Mesenteric fat pad (tissue), 1 donor: ENCODE data around the gene SRRM3. TPM values are rescaled to one million over a fixed set of nuclear protein-coding genes. Genes with fewer than 3 reads are reported as not detected.
"Not testable (repeated sequence)": the region's sequence is repeated elsewhere in the genome, so short reads cannot be mapped to it uniquely, and the experiment has no call there.

Experiments
- DNase-seq: peaks from one replicate; pipeline ENCODE4 v3.0.0-alpha.2; 2020; ENCODE audit warnings: low spot score
- total RNA-seq: library from RNA; stranded (reverse); fragmentation: NEBNext Ultra II Directional; extraction: Animal tissue kit (Norgen Biotek cat#: 25700); gene quantifications from one replicate; pipeline ENCODE4 v1.2.1, GENCODE V29; 2021
- donor health status: DM: yes; HTN: yes; CAD: no.

Gene SRRM3
- total RNA-seq, 1 donor from 2014 or later: 4.8 TPM

GRCh38 chr7:76225379-76225778 lies 23.7 kb downstream of the SRRM3 start:
- no peak for DNase-seq

- no peak for DNase-seq
Measured at GRCh38 chr7:76225951-76226350, 24.3 kb downstream of the SRRM3 start.

GRCh38 chr7:76226878-76227423 lies 25.3 kb downstream of the SRRM3 start:
- DNase-seq: not testable (repeated sequence)

GRCh38 chr7:76230214-76230613 lies 28.5 kb downstream of the SRRM3 start:
- DNase-seq: no peak

DNA sequence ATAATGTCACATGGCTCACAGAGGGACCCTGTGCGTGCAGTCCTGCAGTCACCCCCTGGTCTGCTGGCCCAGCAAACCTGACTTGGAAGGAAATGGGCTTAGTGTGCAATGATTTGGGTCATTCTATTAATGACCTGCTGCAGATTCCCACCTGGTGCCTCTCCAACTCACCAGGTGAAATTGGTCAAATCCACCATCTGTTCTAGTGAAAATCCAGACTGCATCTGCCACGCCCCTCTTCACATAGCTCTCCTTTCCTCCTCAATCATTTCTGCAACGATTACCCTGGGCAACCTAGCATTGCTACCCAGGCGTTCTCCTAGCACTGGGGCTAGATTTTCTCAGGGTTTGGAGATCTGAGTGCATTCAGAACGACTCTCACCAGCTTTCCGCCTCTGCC lies 29.4 kb downstream of the SRRM3 start:
- DNase-seq: no peak

GRCh38 chr7:76231583-76231982 lies 29.9 kb downstream of the SRRM3 start:
- no peak for DNase-seq

GRCh38 chr7:76232698-76233097 lies 31.0 kb downstream of the SRRM3 start:
- no peak for DNase-seq

DNA sequence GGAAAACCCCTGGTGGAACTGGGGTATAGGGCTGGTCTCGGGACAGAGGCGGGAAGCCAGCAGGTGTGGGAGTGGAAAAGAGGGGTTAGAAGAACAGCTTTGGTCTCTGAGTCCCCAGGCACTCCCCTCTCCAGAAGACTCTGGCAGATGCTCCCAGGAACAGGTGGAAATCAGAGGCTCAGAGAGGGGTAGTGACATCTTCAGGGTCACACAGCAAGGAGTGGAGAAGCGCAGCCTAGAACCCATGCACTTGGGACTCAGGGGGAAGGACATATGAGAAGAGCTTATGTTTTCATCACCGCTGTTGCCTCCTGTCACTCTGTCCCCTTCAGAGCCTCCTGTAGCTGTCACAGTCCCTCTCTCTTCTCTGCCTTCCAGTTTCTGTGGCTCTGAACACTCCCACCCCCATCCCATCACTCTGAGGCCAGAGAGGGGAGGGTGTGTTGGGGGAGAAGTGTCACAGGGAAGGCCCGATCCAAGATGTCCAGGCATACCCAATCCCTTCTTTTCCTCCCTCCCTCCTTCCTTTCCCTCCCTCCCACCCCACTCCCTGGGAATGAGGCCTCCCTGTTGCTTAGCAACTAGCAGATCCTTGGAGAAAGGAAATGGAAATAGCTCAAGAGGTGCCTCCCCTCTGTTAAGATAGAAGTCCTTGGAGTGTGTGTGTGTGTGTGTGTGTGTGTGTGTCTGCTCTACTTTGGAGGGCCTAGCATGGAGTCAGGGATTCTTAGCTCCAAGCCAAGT lies 32.0 kb downstream of the SRRM3 start:
- no peak for DNase-seq

DNA sequence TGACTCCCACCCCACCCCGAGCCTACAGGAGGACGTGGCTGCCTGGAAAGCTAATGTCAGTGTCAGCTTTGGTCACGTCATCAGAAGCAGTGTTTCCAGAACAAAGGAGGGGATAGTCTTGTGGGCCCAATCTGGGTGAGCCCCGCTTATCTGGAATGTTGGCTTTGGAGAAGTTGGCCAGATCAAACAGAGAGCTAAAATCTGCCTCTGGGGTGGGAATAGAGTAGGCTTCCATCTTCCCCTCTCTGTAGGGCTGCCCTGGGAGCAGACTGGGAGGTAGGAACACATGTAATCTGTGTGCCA lies 32.5 kb downstream of the SRRM3 start:
- DNase-seq: no peak

- no peak for DNase-seq
Measured at GRCh38 chr7:76234931-76235441, 33.3 kb downstream of the SRRM3 start.

- no peak for DNase-seq
Measured at GRCh38 chr7:76236224-76236623, 34.5 kb downstream of the SRRM3 start.

- DNase-seq: no peak
Measured at GRCh38 chr7:76238326-76238725, 36.6 kb downstream of the SRRM3 start.

GRCh38 chr7:76241141-76241540 lies 39.4 kb downstream of the SRRM3 start:
- DNase-seq: no peak

GRCh38 chr7:76242517-76243063 lies 40.9 kb downstream of the SRRM3 start:
- DNase-seq: not testable (repeated sequence)

- DNase-seq: no peak
Measured at GRCh38 chr7:76244781-76245391, 43.2 kb downstream of the SRRM3 start.

DNA sequence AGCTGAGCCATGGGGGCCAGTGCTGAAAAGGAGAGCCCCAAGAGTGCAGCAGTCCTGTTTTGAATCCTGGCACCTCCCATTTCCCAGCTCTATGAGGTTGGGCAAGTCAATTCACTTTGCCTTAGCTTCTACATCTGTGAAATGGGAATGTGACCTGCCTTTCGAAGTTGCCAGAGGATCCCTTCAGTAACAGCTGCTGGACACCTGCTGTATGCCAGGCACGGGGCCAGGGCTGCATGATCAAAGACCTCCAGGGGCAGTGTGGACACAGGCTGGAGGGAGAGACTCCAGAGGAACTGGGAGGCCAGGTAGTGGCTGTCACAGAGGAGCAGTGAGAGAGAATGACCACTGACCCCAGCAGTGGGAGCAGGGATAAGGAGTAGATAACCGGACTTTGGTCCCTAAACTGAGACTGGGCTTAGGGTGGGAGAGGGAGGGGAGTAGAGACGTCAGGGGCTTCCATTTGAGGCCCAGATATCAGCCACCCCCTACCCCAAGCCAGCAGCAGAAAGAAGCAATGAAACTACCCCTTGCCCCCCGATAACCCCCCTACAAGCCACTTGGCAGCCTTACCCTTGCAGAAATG lies 45.2 kb downstream of the SRRM3 start:
- DNase-seq: no peak

DNA sequence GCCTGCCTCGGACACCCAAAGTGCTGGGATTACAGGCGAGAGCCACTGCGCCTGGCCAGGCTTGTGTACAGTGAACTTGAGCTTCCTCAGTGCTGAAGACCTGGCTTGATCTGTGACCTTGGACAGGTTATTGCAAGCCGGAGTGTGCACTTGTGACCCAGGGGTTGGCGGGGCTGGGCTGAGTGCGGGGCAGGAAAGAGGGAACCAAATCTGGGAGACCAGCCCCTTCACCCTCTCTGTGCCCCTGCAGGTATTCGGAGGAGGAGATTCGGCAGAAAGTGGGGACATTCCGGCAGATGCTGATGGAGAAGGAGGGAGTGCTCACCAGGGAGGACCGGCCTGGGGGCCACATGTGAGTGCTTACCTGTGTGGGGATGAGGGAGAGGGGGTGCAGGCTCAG lies 46.2 kb downstream of the SRRM3 start:
- no peak for DNase-seq

DNA sequence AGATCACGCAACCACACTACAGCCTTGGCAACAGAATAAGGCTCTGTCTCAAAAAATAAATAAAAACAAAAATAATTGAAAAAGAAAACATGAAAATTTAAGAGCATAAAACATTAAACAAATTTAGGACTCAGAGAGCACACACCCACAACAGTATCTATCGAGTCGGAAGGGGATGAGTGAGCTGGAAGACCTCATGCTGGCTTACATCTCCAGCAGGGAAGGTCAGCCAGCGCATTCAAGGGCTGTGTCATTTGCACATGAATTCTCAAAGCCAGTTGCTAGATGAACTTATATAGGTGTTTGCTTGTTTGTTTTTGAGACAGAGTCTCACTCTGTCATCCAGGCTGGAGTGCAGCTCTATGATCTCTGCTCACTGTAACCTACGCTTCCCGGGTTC lies 50.3 kb downstream of the SRRM3 start:
- no peak for DNase-seq

DNA sequence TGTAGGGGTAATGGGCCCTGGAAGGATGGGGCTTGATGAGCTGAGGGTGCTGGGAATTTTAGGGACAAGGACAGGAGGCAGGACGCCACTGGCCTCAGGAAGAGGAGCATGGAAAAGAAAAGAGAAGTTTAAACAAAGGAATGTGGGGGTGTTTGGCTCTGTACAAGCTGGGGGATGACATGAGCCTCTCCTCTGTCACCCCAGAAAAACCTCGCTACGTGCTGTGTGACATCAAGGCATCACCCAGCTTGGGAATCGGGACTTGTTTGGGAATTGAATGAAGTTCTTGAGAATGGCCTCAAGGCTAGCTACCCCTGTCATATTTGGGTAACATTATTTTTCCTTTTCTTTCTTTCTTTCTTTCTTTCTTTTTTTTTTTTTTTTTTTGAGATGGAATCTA lies 53.1 kb downstream of the SRRM3 start:
- DNase-seq: no peak

DNA sequence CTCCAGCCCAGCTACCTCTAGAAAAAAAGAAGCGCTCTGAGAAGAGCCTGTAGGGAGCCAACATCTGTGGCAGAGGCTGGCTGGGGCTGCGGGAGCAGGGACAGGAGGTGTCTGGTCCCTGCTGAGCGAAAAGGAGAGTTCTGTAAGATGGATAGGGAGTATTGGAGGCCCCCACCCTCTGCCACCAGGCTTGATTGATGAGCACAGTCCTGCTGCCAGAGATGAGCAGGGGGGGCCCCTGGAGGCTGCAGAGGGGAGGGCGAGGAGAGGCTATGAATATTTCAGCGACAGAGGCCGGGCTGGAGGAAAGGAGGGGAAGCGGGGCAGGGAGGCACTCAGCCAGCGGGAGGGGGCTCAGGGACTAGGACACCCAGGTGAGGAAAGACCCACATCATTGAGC lies 56.3 kb downstream of the SRRM3 start:
- no peak for DNase-seq

DNA sequence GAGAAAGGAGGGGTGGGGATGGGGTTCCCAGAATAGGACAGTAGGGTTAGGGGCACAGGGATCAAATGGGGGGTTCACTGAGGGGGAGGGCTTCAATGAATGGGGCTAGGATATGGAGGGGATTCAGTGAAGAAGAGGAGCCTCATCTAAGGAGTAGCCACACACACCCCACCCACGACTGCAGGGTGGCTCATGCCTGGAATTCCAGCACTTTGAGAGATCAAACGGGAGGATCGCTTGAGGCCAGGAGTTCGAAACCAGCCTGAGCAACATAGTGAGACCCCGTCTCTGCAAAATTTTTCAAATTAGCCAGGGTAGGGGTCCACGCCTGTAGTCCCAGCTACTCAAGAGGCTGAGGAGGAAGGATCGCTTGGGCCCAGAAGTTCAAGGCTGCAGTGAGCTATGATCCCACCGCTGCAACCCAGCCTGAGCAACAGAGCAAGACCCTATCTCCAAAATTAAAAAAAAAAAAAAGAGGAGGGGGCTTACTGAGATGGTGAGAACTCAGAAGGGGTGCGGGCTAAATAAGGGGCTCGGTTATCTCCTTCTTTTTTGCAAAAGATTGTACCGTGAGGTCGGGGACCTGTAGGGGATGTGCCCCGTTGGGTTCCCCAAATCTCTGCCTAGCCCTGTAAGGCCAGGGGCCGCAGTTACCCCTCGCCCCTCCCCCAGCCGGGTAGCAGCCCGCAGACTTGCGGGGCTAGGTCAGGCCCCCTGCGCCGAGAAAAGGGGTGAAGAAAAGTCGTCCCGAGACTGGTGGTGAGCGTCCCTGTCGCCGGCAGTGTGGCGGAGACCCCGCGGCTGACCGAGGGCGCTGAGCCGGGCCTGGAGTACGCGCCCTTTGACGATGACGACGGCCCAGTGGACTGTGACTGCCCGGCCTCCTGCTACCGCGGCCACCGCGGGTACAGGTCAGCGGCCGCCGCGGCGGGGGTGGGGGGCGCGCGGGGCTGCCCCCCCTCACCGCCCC lies 57.7 kb downstream of the SRRM3 start:
- DNase-seq: no peak
